ENCODE data around the gene CORIN.

GRCh38 chr4:47776353-47776752 lies 61.5 kb downstream of the CORIN start:
- TF ChIP-seq CTCF (IDR thresholded peaks at IDR 0.05; ENCODE audit: borderline replicate concordance, extremely low read depth, low read length, poor library complexity, severe bottlenecking) (no peak), EZH2 (IDR thresholded peaks at IDR 0.05; ENCODE audit: borderline replicate concordance, low read depth, low read length, severe bottlenecking) (no peak)

All from DND-41 (cell line).